Choroid plexus epithelial cell (primary cell): ENCODE data around the gene ZP3.
"Not testable (repeated sequence)": the region's sequence is repeated elsewhere in the genome, so short reads cannot be mapped to it uniquely, and the experiment has no call there.

Experiments used
- DNase-seq: peaks from one replicate; pipeline ENCODE4 v3.0.0-alpha.2; 2010; ENCODE audit warnings: low read depth
- H3K4me3 ChIP-seq: 2 replicates; pipeline ENCODE4 v1.5.1; 2011; ENCODE audit warnings: low read depth, mild to moderate bottlenecking, control low read depth, low read length, moderate library complexity

The ZP3 gene

GRCh38 chr7:76471556-76472221 is 46.9 kb downstream of the ZP3 start:
- not testable (repeated sequence) for H3K4me3 ChIP-seq, DNase-seq

GRCh38 chr7:76473097-76473496 is 48.3 kb downstream of the ZP3 start:
- DNase-seq, H3K4me3 ChIP-seq: not testable (repeated sequence)

DNA sequence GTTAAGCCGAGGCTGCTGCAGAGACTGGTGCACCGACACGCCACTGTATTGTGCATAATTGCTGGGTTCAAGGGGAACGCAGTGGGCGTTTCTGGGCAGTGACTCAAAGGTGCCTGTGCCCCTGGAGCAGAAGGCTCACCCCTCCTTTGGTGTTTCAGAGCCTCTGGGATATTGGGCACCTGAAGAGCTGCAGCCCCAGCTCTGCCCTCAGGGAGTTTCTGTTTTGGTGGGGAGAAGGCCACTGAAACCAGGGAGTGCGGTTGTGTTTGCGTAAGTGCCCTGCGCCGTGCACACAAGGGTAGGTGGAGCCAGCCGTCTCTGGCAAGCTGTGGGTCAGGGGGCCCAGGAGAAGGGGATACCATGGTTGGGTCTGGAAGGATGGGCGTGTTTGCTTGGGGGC is 51.5 kb downstream of the ZP3 start:
- DNase-seq, H3K4me3 ChIP-seq: not testable (repeated sequence)

DNA sequence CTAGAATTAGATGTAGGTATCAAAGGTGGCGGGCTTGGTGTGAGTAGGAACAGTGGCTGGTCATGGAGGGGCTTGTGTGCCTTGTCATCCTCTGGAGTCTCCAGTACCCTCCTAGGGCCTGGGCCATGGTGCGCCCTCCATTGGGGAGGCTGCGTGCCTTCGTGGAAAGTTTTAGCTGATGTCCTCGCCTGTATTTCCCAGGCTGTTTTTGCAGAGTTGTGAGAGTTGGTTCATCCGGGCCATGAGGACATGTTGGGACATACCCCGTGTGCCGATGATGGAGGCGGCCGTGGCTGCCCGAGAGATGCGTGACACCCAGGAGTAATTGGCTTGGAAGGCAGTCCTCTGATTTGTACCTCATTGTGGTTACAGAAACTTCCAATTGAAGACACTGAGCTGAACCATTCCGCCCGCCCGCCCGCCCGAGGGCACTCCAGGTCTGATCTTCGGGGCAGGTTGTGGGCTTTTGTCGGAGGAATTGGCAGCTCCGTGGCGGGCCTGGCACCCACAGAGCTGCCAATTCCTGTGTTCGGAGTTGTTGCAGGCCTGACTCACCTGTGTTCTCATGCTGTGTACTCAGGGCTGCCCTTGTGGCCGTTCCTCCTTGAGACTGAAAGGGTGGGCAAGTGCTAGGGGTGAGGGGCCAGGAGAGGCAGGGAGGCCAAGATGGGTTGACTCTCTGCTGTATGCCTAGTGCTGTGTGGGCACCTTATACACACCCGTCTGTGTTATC is 52.2 kb downstream of the ZP3 start:
- not testable (repeated sequence) for H3K4me3 ChIP-seq

DNA sequence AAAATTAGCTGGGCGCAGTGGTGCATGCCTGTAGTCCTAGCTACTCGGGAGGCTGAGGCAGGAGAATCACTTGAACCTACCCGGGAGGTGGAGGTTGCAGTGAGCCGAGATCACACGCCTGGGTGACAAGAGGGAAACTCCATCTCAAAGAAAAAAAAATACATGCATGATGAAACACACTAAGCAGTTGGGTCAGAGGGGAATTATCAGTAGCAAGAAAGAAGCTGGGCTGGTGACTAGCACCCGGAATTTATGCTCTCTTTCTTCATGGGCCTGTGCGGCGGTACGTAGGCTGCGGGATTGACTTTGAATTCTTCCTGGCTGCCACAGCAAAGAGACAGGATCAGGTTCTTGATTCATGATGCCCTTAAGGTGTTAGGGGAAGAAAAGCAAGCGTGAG is 54.9 kb downstream of the ZP3 start:
- peak; percentile 17 for DNase-seq
- not testable (repeated sequence) for H3K4me3 ChIP-seq

More for the DNA sequence above, 52.2 kb downstream of the ZP3 start:
- not testable (repeated sequence) for DNase-seq

DNA sequence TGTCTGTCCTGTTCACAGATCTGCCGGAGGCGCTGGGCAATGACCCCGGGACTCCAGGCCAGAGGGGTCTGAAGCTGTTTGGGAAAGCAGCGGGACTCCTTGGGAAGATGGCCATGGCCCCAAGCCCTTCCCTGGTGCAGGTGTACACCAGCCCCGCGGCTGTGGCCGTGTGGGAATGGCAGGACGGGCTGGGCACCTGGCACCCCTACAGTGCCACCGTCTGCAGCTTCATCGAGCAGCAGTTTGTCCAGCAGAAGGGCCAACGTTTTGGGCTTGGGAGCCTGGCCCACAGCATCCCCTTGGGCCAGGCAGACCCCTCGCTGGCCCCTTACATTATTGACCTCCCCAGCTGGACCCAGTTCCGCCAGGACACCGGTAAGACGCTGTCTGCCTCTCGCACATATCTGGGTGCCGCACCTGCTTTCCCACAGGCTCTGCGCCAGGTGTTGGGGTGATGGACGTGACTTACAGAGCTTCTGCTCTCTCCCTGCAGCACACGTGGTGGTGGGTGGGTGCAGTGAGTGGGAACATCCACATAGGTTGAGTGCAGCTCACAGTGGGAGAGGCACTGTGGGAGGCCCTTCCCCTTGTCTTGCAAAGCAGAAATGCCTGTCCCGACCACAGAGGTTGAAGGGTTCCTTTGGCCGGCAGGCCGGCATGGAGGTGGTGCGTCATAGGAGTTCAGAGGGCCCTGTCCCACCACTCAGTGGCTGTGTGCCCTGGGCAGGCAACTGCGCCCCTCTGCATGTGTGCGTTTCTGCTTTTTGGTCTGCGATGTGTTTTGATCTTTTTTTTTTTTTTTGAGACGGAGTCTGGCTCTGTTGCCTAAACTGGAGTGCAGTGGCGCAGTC is 55.9 kb downstream of the ZP3 start:
- not testable (repeated sequence) for H3K4me3 ChIP-seq
- peak; percentile 86 for DNase-seq

DNA sequence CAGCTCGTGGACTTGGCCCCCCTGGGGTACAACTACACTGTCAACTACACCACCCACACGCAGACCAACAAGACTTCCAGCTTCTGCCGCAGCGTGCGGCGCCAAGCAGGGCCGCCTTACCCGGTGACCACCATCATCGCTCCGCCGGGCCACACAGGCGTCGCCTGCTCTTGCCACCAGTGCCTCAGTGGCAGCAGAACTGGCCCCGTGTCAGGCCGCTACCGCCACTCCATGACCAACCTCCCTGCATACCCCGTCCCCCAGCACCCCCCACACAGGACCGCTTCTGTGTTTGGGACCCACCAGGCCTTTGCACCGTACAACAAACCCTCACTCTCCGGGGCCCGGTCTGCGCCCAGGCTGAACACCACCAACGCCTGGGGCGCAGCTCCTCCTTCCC is 57.9 kb downstream of the ZP3 start:
- H3K4me3 ChIP-seq, DNase-seq: not testable (repeated sequence)

- DNase-seq, H3K4me3 ChIP-seq: not testable (repeated sequence)
Measured at GRCh38 chr7:76483081-76483480, 58.3 kb downstream of the ZP3 start.

- not testable (repeated sequence) for DNase-seq, H3K4me3 ChIP-seq
Measured at GRCh38 chr7:76484456-76484855, 59.7 kb downstream of the ZP3 start.

- not testable (repeated sequence) for DNase-seq, H3K4me3 ChIP-seq
Measured at GRCh38 chr7:76485822-76486610, 61.3 kb downstream of the ZP3 start.

- H3K4me3 ChIP-seq, DNase-seq: not testable (repeated sequence)
Measured at GRCh38 chr7:76486618-76487017, 61.9 kb downstream of the ZP3 start.

DNA sequence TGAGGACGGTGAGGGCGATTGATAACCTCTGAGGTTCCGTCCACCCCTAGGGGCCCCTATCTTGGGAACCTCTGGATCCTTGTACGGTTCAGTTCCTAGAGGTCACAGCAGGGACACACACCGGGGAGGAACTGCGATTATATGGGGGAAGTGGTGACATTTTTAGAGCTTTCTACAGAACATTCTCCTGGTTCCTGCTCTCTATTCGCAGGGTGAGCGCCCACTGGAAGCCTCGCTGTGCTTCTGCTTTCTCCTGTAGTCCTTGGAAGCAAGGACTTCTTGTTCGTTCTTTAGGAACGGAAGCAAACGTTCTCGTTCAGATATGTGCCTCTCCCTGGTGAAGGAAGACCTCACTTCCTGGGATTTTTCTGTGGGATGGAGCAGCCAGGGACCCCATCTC is 63.2 kb downstream of the ZP3 start:
- H3K4me3 ChIP-seq, DNase-seq: not testable (repeated sequence)
